ENCODE results near the gene ZSWIM3. TPM values are rescaled to one million over a fixed set of nuclear protein-coding genes. Genes with fewer than 3 reads are reported as not detected.

Gene ZSWIM3
- total and polyA plus RNA-seq, 2 of the 8 experiments (the other 6 are each of a cell fraction or from before 2014, with no cell fraction given), result 5.5 to 6.9 TPM

- TF ChIP-seq HDAC6 (IDR thresholded peaks at IDR 0.05; ENCODE audit: low read depth, low read length) (no peak), TBP (IDR thresholded peaks at IDR 0.05; ENCODE audit: low read depth, low read length) (no peak), EGR1 (IDR thresholded peaks at IDR 0.05; ENCODE audit: borderline replicate concordance, low read depth, low read length) (no peak), GABPA (IDR thresholded peaks at IDR 0.05; ENCODE audit: borderline replicate concordance, insufficient read depth, low read length) (no peak), BRCA1 (IDR thresholded peaks at IDR 0.05; ENCODE audit: low read depth, low read length) (no peak)
Measured at GRCh38 chr20:45883100-45883469, 25.7 kb downstream of the ZSWIM3 start (continued).
